ENCODE data around the gene CDHR5.

The CDHR5 gene

DNA sequence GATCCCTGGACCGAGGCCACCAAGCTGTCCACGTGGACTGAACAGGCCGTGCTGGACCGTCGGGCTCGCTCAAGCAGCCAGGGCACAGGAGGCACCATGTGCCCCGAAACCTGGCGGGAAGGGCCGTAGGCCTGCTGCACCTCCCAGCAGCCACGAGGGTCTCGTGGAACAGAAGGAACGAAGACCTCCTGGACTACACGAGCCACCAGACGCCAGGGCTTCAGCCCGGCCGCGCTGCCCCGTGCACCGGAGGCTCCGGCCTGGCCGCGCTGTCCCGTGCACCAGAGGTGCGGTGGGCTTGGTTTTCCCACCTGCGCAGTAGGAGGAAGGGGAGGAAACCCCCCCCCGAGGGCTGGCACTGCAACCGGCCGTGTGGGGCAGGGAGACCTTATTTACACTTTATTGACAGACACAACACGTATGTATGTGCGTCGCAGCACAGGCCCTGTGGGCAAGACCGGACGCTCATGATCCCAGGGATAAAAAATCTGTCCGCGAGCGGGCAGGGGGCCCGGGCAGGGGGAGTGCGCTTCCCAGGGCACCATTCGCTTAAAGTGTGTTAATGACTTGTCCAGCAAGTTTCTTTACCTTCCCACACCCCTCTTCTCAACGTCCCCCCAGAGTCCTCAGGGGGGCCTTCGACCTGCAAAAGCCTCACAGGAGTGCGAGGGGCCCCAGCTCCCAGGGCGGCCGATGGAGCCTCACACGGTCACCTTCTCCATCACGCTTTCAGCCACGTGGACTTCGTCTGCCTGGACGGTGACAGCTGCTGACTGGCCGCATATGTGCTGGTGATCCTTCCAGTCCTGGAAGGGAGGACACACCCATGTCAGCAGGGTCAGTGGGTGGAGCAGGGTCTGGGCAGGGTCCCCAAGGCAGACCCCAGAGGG is 19.3 kb upstream of the CDHR5 start:
- DNase-seq, result no peak

DNA sequence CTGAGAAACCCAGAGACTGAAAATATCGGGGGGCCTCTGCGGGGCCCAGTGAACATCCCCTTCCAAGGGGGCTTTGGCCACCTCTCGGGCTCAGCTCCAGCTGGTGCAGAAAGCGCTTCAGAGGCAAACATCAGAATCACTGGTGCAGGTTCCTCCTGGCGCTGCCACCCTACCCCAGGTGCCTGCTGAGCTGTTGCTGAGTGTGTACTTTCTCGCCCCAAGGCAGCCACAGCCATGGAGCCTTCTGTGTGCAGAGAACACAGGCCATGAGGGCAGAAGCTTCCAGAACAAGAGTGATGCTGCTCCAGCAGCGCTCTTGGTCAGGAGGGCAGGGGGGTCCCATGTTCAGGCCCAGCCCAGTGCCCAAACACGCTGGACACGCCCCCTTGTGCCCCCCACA is 18.6 kb upstream of the CDHR5 start:
- no peak for DNase-seq

DNA sequence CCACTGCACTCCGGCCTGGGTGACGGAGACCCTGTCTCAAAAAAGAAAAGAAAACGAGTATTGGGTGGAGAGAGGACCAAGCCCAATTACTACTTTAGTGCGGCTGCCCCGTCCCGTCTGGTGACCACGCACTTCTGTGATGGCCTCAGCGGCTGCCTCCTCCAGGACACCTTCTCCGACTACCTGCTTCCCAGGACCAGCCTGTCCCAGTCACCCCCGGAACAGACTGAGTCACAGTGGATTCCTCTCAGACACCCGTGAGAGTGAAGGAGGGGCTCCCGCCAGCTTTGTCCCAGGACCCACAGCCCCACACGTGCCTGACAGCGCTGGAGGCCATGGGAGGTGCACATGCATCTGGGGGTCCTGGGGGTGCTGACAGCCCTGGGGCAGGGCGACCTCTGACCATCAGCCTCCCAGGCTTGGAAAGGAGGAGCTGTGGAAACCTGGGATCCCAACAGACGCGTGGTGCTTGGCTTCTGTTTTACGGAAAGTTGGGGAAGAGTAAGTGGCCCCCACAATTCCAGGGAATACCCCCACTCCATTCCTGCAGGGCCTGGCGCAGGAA is 17.1 kb upstream of the CDHR5 start:
- no peak for DNase-seq

DNA sequence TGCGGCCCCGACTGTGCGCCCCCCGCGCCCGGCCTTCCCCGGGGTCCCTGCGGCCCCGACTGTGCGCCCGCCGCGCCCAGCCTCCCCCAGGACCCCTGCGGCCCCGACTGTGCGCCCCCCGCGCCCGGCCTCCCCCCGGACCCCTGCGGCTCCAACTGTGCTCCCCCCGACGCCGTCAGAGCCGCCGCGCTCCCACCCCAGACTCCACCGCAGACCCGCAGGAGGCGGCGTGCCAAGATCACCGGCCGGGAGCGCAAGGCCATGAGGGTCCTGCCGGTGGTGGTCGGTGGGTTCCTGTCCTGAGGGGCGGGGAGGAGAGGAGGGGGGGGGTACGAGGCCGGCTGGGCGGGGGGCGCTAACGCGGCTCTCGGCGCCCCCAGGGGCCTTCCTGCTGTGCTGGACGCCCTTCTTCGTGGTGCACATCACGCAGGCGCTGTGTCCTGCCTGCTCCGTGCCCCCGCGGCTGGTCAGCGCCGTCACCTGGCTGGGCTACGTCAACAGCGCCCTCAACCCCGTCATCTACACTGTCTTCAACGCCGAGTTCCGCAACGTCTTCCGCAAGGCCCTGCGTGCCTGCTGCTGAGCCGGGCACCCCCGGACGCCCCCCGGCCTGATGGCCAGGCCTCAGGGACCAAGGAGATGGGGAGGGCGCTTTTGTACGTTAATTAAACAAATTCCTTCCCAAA is 15.4 kb upstream of the CDHR5 start:
- DNase-seq, result no peak

DNA sequence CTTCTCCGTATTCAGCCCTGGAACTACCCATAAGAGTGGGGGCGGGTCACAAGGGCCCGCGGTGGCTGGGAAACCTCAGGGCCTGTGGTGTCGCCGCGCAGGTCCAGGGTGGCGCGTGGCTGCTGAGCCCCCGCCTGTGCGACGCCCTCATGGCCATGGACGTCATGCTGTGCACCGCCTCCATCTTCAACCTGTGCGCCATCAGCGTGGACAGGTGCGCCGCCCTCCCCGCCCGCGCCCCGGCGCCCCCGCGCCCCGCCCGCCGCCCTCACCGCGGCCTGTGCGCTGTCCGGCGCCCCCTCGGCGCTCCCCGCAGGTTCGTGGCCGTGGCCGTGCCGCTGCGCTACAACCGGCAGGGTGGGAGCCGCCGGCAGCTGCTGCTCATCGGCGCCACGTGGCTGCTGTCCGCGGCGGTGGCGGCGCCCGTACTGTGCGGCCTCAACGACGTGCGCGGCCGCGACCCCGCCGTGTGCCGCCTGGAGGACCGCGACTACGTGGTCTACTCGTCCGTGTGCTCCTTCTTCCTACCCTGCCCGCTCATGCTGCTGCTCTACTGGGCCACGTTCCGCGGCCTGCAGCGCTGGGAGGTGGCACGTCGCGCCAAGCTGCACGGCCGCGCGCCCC is 14.7 kb upstream of the CDHR5 start:
- DNase-seq, result no peak

DNA sequence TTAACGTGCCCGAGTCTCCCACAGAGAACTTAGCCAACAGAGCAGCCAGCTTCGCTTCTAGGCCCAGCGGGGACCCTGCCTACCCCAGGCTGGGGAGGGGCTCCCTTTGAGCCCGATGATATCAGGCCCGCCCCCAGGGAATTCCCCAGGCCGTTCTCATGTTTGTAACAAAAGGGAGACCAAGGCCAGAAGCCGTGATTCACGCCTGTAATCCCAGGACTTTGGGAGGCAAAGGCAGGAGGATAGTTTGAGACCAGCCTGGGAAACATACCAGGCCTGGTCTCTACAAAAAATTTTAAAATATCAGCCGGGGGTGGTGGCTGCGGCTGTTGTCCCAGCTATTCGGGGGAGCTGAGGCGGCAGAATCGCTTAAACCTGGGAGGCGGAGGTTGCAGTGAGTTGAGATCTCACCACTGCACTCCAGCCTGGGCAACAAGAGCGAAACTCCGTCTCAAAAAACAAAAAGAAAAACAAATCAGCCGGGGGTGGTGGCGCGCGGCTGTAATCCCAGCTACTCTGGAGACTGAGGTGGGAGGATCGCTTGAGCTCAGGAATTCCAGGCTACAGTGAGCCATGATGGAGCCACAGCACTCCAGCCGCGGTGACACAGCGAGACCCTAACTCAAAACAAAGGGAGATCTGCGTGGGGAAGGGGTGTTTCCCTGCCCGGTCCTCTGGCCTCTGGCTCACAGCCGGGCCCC is 14.0 kb upstream of the CDHR5 start:
- no peak for DNase-seq

DNA sequence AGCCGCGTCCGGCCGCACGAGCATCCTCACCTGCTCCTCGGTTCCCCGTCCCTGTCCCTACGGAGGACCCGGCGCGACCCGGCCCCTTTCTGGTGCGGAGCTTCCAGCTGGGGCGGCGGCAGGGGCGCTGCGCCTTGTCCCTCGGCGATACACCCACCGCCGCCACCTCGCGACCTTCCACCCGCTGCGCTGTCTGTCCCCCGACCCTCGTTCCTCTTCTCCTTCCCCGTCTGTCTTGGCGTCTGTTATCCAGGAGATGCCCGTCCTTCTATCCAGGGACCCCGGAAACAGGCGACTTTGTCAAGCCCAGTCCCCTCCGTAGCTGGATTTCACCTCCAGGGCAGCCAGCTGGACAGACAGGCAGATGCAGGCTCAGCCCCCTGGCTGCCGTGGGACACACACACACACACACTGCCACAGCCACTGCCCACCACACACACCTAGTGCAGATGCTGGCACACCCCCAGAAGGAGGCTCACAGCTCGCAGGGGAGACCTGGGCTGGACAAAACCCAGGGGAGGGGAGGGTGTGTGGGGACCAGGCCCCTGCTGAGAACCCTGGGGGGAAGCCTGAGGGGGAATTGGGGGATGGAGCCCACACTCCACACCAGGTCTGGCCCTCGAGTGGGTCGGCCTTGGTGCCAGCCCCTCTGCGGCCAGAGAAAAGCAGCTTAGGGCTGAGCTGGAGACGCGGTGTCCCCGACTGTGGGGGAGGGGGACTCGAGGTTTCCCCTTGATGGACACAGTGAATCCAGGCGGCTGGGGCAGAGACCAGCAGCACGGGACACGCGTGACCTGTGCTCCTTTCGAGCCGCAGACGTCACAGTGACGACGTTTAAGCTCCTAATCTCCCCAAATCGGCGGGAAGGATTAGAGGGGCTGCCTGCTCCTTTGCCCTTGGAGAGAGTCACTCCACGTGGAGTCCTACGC is 13.1 kb upstream of the CDHR5 start:
- DNase-seq, result no peak

DNA sequence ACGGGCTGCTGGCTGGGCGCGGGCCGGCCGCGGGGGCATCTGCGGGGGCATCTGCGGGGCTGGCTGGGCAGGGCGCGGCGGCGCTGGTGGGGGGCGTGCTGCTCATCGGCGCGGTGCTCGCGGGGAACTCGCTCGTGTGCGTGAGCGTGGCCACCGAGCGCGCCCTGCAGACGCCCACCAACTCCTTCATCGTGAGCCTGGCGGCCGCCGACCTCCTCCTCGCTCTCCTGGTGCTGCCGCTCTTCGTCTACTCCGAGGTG is 12.5 kb upstream of the CDHR5 start:
- DNase-seq, result no peak

DNA sequence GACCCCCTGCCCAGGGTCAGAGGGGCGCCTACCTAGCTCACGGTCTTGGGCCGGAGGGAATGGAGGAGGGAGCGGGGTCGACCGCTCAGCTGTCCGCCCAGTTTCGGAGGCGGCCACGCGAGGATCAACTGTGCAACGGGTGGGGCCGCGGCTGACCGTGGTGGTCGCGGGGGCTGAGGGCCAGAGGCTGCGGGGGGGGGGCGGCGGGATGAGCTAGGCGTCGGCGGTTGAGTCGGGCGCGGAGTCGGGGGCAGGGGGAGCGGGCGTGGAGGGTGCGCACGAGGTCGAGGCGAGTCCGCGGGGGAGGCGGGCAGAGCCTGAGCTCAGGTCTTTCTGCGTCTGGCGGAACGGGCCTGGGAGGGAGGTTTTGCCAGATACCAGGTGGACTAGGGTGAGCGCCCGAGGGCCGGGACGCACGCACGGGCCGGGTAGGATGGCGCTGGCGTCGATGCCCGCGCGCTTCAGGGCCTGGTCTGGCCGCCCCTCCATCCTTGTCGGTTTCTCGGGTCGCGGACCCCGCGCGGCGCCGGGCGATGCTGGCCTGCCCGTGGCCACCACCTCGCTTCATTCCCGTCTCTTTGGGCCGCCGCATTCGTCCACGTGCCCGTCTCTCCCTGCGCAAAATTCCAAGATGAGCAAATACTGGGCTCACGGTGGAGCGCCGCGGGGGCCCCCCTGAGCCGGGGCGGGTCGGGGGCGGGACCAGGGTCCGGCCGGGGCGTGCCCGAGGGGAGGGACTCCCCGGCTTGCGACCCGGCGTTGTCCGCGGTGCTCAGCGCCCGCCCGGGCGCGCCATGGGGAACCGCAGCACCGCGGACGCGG is 12.0 kb upstream of the CDHR5 start, which contains the start of gene DRD4:
TSS of gene DRD4 (plus strand) at position 759 of the 822 bp plus-strand sequence. CDS start at position 795, 36 bp downstream.
- DNase-seq, result no peak

DNA sequence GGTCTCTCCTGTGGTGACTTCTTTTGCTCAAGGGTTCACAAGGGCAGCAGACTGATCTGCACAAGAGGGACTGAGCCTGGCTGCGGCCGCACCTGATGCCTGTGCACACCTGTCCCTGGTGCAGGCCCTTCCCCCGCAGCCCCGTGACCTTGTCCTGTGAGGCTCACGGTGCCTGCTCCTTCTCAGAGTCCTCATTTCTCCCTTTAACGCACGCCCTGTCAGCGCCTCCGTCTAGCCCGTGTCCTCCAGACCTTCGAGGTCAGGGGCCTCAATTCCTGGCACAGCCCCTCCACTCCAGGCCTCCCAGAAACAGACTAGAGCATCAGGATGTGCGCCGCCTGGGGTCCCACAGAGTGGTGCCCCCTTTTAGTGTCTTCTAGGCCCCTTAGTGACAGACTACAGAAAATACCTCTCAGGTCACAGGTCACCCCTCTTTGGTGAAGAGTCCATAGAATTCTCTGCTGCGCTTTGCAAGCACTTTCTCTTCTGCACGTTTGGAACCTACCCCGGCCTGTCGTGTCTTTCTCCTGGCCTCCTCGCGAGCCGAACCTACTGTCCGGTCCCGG is 11.3 kb upstream of the CDHR5 start:
- DNase-seq, result no peak

DNA sequence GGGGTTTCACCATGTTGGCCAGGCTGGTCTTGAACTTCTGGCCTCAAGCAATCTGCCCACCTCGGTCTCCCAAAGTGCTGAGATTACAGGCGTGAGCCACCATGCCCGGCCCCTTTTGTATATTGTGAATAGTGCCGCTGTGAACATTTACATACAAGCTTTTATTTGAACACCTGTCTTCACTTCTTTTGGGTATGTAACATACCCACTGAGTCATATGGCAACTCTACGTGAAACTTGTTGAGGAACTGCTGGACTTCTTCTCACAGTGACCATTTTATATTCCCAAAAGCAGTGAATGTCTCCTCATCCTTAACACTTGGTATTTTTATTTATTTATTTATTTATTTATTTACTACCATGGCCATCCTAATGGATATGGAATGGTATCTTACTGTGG is 6.1 kb upstream of the CDHR5 start:
- DNase-seq, result no peak

DNA sequence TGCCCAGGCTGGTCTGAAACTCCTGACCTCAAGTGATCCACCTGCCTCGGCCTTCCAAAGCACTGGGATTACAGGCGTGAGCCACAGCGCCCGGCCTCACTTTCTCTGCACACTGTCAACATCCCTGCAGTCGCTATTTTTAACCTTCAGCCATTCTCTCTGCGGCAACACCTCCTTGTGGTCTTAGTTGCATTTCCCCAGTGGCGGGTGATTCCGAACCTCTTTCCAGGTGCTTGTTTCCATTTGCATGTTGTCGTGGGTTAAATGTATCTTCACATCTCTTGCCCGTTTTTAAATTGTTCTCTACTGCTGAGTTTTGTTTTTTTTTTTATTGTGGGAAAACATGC is 4.5 kb upstream of the CDHR5 start:
- no peak for DNase-seq

DNA sequence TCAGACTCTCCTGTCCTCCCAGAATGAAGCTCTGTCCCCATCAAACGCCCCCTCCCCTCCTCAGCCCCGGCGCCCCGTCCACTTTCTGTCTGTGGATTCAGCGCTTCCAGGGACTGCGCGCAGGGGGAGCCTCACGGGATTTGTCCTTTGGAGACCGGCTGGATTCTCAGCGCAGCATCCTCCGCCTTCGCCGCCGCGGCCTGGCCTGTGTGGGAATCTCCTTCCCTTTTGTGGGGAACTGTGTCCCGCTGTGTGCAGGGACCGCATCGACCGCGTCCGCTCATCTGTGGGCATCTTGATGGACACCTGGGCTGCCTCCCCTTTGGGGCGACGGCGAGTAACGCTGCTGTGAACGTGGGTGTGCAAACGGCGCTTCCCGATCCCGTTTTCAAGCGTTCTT is 3.3 kb upstream of the CDHR5 start:
- DNase-seq, result no peak

DNA sequence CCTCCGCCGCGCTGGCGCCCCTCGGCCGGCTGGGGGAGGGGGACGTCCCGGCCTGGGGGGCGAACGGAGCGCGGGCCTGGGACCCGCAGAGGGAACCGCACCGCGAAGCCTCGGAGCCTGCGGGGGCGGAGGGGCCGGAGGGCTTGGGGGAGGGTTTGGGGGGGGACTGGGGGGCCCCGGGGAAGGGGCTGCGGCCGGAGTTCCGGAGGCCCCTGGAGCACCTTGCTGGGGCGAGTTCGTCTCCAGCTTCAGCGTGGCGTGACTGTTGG is 2.5 kb upstream of the CDHR5 start:
- DNase-seq, result no peak

DNA sequence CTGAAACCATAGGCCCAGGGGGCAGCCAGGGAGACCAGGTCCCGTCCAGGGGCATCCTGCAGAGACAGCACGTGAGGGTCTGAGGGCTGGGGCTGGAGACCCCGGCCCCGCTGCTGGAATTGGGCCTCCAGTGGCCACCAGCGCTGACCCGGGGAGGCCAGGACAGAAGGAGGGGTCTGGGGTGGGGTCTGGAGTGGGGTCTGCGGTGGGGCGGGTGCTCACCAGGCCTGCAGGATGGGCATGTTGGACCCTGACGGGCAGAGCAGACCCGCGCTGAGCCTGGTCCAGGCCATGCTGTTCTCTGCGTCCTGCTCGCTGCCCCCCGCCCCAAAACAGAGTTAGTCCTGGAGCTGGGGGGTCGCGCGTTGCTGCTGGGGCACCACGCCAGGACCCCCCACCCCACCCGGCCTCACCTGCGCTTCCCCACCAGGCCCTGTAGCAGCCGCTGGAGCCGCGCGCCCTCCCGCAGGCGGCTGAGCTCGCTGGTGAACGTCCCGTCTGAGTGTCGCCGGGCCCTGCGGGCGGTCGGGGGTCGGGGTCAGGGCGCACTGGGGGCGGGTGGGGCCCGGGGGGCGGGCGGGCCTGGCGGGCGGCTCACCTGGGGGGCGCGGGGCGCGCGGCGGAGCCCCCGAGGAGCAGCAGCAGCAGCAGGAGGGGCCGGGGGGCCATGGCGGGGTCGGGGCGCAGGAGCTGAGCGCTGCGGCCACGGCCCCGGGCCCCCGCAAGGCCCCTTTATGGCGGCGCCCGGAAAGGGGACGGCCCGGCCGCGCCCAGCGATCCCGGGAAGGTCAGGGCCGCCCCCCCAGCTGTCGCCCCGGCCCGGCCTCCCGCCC is 1.9 kb upstream of the CDHR5 start, which contains the start of gene SCT:
TSS of gene SCT (minus strand) at position 707 of the 833 bp plus-strand sequence. CDS start at position 669, 38 bp downstream.
- no peak for DNase-seq

DNA sequence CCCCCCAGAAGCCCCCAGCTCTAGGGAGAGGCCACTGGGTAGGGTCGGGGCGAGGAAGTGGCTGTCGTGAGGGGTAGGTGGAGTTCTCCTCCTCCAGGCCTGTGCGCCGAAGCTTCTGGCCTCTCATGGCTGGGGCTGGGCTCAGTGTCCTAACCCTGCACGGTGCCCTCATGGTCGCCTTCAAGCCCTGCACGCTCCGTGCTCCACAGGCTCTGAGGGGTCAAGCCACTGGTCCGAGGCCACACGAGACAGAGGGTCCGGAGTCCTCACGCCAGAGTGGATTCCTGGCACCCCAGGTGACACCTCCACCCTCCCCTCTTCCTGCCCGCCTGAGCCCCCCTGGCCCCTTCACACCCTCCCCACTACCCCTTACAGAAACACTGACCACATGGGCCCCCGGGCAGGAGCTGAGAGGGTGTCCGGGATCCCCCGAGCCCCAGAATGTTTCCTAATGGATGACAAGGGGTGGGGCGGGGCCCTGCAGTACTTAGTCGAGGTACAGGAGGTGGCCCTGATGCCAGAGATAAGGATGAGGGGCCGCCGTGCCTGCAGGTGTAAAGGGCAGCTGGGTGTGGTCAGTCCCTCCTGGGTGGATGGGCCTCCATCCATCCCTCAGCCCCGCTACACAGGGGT is 997 bp upstream of the CDHR5 start:
- no peak for DNase-seq

DNA sequence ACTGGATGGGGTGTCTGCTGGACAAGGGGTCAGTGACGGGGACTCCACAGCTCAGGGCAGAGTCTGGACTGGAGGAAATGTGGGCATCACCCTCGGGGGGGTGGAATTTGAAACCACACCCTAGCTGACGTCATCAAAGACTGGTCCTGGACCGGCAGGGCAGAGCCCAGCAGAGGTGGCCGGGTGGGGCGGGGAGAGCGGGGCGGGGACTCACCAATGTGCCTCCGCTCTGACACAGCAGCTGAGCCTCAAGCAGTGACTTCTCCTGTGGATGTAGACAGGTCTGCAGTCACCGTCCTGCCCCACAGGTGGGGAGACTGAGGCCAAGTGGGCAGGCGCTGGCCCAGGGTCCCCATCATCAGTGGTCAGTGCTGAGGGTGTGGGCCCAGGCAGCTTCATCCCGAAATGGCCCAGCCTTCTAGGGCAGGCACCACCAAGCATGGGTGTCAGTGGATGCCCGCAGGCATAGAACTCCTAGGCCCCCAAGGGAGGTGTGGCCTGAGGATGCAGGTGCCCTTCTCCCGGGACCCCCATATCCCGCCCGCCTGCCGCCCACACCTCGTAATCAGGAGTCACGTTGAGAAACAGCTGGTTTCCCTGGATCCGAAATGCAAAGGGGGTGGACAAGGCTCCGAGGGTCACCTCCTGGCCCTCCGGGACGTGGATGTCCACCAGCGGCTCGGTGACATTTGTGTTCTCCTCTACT is 603 bp downstream of the CDHR5 start:
- DNase-seq, result no peak

DNA sequence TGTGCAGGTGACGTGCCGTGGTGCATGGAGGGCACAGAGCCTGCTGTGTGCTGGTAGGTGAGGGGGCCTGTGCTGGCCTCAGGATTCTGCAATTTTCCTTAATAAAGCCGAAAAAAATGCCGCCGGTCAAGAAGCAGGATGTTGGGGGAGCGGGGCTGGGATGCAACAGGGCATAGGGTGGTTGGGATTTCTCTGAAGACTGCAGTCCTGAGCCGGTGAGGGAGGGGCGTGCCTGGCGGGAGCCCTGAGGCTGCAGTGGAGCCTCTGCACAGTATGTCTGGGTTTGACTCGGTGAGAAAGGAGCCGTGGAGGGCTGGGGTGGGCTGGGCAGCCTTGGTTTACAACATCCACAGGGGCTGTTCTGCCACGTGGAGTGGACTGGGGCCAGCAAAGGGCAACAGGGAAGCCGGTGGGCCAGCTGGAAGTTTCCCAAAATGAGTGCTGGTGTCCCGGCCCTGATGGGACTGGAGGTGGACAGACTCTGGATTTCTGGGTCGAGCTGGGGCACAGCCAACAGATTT is 1.3 kb downstream of the CDHR5 start:
- DNase-seq, result no peak

DNA sequence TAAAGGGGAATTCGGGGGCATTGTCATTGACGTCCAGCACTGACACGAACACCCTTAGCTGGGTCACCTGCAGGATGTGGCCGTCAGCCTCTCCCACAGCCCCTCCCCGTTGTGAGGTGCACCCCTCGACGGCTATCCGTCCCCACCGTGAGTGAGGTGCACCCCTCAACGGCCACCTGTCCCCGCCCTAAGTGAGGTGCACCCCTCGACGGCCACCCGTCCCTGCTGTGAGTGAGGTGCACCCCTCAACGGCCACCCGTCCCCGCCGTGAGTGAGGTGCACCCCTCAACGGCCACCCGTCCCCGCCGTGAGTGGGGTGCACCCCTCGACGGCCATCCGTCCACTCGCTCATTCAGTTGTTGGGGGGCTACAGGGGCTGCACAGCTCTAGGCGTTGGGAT is 2.9 kb downstream of the CDHR5 start:
- DNase-seq, result no peak

Measured in GF-D8 (cell line).